HepG2 (cell line): ENCODE measurements around the gene TMEM170B. TPM values are rescaled to one million over a fixed set of nuclear protein-coding genes. Genes with fewer than 3 reads are reported as not detected.
A peak's percentile ranks its signal among the peaks of the same experiment; 100 is the strongest.

Source experiments
- FOXA1 ChIP-seq, 2 experiments: fragments of 450-650 bp in 1 of 2; sonication (generic) in 1 of 2; formaldehyde crosslinking in 1 of 2; IDR thresholded peaks; 2 replicates each; pipeline versions ENCODE4 v1.4.0 to v1.6.1; 2016 to 2020; ENCODE audit warnings: missing genetic modification reagents in 1 of 2
- HCFC1 ChIP-seq: fragments of 150-350 bp; IDR thresholded peaks from 2 replicates; pipeline ENCODE4 v1.6.1; 2014; ENCODE audit warnings: low read depth, low read length
- HHEX ChIP-seq: IDR thresholded peaks from 2 replicates; pipeline ENCODE4 v1.6.1; 2016; ENCODE audit warnings: control low read depth
- MED1 ChIP-seq: sonication (generic); formaldehyde crosslinking; IDR thresholded peaks from 2 replicates; pipeline ENCODE4 v1.4.0; 2020; ENCODE audit warnings: missing genetic modification reagents
- NR2C2 ChIP-seq: sonication (generic); formaldehyde crosslinking; IDR thresholded peaks from 2 replicates; pipeline ENCODE4 v1.4.0; 2020; ENCODE audit warnings: missing genetic modification reagents, mild to moderate bottlenecking, moderate library complexity, borderline replicate concordance
- NR3C1 ChIP-seq: sonication (generic); formaldehyde crosslinking; IDR thresholded peaks from 2 replicates; pipeline ENCODE4 v1.4.0; 2020; ENCODE audit warnings: missing genetic modification reagents
- PAF1 ChIP-seq: IDR thresholded peaks from 2 replicates; pipeline ENCODE4 v1.6.1; 2016; ENCODE audit warnings: missing genetic modification reagents, missing compliant biosample characterization
- REL ChIP-seq: sonication (generic); formaldehyde crosslinking; conservative IDR thresholded peaks from 2 replicates; pipeline ENCODE4 v1.8.0; 2022; ENCODE audit warnings: mild to moderate bottlenecking, missing genetic modification reagents, moderate library complexity
- RFXAP ChIP-seq: sonication (generic); formaldehyde crosslinking; IDR thresholded peaks from 2 replicates; pipeline ENCODE4 v1.4.0; 2020; ENCODE audit warnings: missing genetic modification reagents, borderline replicate concordance
- SIX1 ChIP-seq: sonication (generic); formaldehyde crosslinking; IDR thresholded peaks from 2 replicates; pipeline ENCODE4 v1.4.0; 2020; ENCODE audit warnings: missing genetic modification reagents, borderline replicate concordance
- SIX4 ChIP-seq: sonication (generic); formaldehyde crosslinking; IDR thresholded peaks from 2 replicates; pipeline ENCODE4 v1.4.0; 2020; ENCODE audit warnings: missing genetic modification reagents
- ZNF230 ChIP-seq: sonication (generic); formaldehyde crosslinking; IDR thresholded peaks from 2 replicates; pipeline ENCODE4 v1.4.0; 2020; ENCODE audit warnings: mild to moderate bottlenecking, missing genetic modification reagents
- ZNF296 ChIP-seq: sonication (generic); formaldehyde crosslinking; conservative IDR thresholded peaks from 2 replicates; pipeline ENCODE4 v1.5.0; 2020; ENCODE audit warnings: mild to moderate bottlenecking, missing genetic modification reagents
- ZNF629 ChIP-seq: sonication (generic); formaldehyde crosslinking; conservative IDR thresholded peaks from 2 replicates; pipeline ENCODE4 v1.5.0; 2020; ENCODE audit warnings: missing genetic modification reagents
- ZNF879 ChIP-seq: sonication (generic); formaldehyde crosslinking; IDR thresholded peaks from 2 replicates; pipeline ENCODE4 v1.8.1; 2023; ENCODE audit warnings: missing genetic modification reagents
- polyA plus RNA-seq, 8 experiments: library from polyadenylated mRNA; depleted of rRNA in 3 of 8; stranded (reverse) in 7 of 8; unstranded in 1 of 8; fragments of >200 nt; fragmentation: Illumina TruSeq in 4 of 8; extraction: Trizol in 4 of 8; gene quantifications; 2 replicates each; pipeline versions ENCODE4 v1.2.1 to v1.2.3, GENCODE V29; 2011 to 2016; ENCODE audit warnings: low read depth in 4 of 8, missing spikeins in 1 of 8, mixed read lengths in 1 of 8; ENCODE audit not compliant: insufficient read depth in 1 of 8
- total RNA-seq, 5 experiments: library from RNA; depleted of rRNA; stranded (reverse); fragments of >200 nt; fragmentation: Illumina TruSeq; extraction: Trizol; gene quantifications; 2 replicates each; pipeline ENCODE4 v1.2.3, GENCODE V29; 2016; ENCODE audit warnings: low read depth in 1 of 5
- TF ChIP-seq, protein P1 (sequence below): sonication (generic); formaldehyde crosslinking; IDR thresholded peaks from 2 replicates; pipeline ENCODE4 v1.5.1; 2020; ENCODE audit warnings: missing genetic modification reagents, mild to moderate bottlenecking, borderline replicate concordance
- TF ChIP-seq, protein P2 (sequence below): sonication (generic); formaldehyde crosslinking; IDR thresholded peaks from 2 replicates; pipeline ENCODE4 v1.5.1; 2020; ENCODE audit warnings: missing genetic modification reagents, mild to moderate bottlenecking, borderline replicate concordance
- TF ChIP-seq, protein P3 (sequence below): IDR thresholded peaks from 2 replicates; pipeline ENCODE4 v1.6.1; 2016; ENCODE audit warnings: low read depth, control low read depth
- TF ChIP-seq, protein P4 (sequence below): sonication (generic); formaldehyde crosslinking; conservative IDR thresholded peaks from 2 replicates; pipeline ENCODE4 v1.4.0; 2020; ENCODE audit warnings: missing genetic modification reagents
- TF ChIP-seq, protein P5 (sequence below): sonication (generic); formaldehyde crosslinking; IDR thresholded peaks from 2 replicates; pipeline ENCODE4 v1.5.1; 2020; ENCODE audit warnings: missing genetic modification reagents, mild to moderate bottlenecking, borderline replicate concordance

TMEM170B gene
- total and polyA plus RNA-seq, 2 of the 13 experiments (the other 11 are each of a cell fraction or from before 2014, with no cell fraction given): 3.3 to 9.4 TPM

DNA sequence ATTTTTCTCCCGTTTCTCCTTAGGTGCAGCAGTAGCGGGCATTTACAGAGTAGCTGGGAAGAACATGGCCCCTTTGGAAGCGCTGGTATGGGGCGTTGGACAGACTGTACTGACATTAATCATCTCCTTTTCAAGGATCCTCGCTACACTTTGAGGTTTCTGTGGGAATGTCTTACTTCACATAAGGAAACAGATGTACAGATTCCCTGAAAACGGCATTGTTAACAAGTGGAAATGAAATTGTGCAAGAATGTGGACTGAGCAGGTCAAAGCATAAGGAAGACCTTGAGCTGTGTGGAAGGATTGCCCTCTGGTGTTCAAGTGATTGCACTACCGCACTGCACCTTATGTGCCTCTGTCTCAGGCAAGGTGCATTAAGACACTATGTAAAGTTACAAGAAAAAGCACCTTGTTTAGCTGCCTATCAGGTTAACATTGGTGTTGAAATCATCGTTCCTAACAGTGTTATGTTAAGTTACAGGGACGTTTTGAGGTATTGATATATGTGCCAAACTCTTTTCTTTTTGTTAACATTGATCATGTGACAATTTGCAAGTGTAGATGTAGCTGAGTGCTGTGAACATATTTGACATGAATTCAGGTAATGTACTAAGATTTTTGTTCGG lies 38.0 kb downstream of the TMEM170B start (continued):
- TF ChIP-seq NR3C1 (no peak), MED1 (CRISPR knock-in tag) (no peak), PAF1 (CRISPR knock-in tag) (no peak), HHEX (CRISPR knock-in tag) (no peak), REL (CRISPR knock-in tag) (no peak), ZNF629 (CRISPR knock-in tag) (no peak), SIX1 (CRISPR knock-in tag) (no peak), ZNF230 (CRISPR knock-in tag) (0 out of 2 replicates have a peak, but pooled peaks have one; percentile 30), SIX4 (no peak), ZNF296 (no peak), RFXAP (CRISPR knock-in tag) (no peak), FOXA1 (IDR thresholded peaks at IDR 0.05) (no peak), FOXA1 (CRISPR knock-in tag; IDR thresholded peaks at IDR 0.05) (peak; percentile 57), ZNF879 (CRISPR knock-in tag) (no peak), NR2C2 (no peak), HCFC1 (no peak)
- TF ChIP-seq, protein P1, sequence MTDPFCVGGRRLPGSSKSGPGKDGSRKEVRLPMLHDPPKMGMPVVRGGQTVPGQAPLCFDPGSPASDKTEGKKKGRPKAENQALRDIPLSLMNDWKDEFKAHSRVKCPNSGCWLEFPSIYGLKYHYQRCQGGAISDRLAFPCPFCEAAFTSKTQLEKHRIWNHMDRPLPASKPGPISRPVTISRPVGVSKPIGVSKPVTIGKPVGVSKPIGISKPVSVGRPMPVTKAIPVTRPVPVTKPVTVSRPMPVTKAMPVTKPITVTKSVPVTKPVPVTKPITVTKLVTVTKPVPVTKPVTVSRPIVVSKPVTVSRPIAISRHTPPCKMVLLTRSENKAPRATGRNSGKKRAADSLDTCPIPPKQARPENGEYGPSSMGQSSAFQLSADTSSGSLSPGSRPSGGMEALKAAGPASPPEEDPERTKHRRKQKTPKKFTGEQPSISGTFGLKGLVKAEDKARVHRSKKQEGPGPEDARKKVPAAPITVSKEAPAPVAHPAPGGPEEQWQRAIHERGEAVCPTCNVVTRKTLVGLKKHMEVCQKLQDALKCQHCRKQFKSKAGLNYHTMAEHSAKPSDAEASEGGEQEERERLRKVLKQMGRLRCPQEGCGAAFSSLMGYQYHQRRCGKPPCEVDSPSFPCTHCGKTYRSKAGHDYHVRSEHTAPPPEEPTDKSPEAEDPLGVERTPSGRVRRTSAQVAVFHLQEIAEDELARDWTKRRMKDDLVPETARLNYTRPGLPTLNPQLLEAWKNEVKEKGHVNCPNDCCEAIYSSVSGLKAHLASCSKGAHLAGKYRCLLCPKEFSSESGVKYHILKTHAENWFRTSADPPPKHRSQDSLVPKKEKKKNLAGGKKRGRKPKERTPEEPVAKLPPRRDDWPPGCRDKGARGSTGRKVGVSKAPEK: no peak
- TF ChIP-seq, protein P2, sequence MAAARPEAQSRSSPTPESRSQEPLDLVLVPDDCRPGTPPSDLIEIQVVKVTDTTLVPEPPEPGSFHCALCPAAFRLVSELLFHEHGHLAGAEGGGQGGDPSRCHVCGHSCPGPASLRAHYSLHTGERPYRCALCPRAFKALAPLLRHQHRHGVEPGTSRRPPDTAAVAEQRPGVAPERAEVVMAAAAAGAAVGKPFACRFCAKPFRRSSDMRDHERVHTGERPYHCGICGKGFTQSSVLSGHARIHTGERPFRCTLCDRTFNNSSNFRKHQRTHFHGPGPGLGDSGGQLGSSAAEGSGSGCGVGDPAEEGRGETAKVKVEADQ (CRISPR knock-in tag): peak; percentile 55; the same call in 1 of the 2 replicates
- TF ChIP-seq, protein P3, sequence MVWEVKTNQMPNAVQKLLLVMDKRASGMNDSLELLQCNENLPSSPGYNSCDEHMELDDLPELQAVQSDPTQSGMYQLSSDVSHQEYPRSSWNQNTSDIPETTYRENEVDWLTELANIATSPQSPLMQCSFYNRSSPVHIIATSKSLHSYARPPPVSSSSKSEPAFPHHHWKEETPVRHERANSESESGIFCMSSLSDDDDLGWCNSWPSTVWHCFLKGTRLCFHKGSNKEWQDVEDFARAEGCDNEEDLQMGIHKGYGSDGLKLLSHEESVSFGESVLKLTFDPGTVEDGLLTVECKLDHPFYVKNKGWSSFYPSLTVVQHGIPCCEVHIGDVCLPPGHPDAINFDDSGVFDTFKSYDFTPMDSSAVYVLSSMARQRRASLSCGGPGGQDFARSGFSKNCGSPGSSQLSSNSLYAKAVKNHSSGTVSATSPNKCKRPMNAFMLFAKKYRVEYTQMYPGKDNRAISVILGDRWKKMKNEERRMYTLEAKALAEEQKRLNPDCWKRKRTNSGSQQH (CRISPR knock-in tag): no peak
- TF ChIP-seq, protein P4, sequence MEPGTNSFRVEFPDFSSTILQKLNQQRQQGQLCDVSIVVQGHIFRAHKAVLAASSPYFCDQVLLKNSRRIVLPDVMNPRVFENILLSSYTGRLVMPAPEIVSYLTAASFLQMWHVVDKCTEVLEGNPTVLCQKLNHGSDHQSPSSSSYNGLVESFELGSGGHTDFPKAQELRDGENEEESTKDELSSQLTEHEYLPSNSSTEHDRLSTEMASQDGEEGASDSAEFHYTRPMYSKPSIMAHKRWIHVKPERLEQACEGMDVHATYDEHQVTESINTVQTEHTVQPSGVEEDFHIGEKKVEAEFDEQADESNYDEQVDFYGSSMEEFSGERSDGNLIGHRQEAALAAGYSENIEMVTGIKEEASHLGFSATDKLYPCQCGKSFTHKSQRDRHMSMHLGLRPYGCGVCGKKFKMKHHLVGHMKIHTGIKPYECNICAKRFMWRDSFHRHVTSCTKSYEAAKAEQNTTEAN (CRISPR knock-in tag): no peak
- TF ChIP-seq, protein P5, sequence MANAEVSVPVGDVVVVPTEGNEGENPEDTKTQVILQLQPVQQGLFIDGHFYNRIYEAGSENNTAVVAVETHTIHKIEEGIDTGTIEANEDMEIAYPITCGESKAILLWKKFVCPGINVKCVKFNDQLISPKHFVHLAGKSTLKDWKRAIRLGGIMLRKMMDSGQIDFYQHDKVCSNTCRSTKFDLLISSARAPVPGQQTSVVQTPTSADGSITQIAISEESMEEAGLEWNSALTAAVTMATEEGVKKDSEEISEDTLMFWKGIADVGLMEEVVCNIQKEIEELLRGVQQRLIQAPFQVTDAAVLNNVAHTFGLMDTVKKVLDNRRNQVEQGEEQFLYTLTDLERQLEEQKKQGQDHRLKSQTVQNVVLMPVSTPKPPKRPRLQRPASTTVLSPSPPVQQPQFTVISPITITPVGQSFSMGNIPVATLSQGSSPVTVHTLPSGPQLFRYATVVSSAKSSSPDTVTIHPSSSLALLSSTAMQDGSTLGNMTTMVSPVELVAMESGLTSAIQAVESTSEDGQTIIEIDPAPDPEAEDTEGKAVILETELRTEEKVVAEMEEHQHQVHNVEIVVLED (CRISPR knock-in tag): peak; percentile 40; the same call in 1 of the 2 replicates
